HG03108 (cell line): Measurements from ENCODE around the gene LRP11.
"Not testable (repeated sequence)": the region's sequence is repeated elsewhere in the genome, so short reads cannot be mapped to it uniquely, and the experiment has no call there.

Experiments used
- ATAC-seq: cut with Tn5 transposase; IDR thresholded peaks from one replicate; pipeline ENCODE4 v1.9.1; 2021; ENCODE audit warnings: moderate library complexity; ENCODE audit not compliant: unreplicated experiment

The LRP11 gene

DNA sequence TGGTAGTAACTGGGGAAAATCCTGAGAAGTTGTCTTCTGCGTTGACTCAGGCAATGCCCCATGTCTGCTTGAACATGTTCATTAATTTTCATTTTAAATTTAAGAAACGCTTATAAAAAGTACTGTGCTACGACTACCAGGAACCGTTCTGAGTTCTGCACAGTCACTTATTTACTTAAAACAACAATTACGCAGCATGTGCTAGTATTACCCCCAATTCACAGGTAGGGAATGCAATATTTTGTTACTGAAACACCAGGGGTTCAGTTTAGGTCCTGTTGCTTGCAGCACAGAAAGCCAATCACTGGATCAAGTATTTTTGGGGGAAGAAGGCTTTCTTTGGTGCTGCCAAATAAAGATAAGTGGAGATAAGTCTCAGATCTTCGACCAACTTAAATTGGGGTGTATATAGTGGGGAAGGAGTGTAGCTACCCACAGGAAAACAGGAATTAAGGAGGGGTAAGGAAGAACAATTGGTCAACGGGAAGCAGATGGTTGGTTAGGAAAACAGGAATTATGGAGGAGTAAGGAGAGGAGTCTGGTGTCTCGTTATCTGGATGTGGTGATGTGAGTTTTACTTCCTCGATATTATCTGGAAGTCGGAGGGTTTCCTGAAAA lies 5.2 kb upstream of the LRP11 start:
- no peak for ATAC-seq

DNA sequence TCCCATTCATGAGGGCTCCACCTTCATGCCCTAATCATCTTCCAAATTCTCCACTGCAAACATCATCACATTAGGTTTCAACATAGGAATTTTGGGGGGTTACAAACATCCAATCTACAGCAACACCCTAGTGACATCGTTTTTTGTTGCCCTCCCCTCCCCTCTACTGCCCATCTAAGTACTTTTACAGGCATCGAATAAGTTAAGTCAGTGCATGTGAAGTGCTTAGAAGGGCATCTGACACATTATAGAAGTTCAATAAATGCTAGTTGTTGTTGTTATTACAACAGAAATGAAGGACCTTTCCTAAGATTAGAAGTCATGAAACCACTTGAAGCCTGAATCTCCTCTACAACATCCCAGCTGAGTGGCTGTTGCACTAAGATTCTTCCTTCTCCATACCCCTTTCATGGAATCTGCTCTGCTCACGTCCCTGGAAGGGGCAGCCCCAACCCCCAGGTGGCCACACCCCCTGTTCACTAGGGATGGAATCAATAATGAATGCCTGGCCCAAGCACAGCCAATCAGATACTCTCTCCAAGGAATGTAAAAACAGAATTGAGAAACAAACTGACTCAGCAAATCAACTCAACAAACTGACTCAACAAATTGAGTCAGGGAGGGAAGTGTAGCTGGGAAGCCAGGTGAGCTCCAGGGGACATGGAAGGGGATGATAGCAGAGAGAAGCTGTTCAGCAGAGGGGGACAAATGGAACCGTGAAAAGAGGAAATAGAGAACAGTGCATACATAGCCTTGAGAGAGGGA lies 3.9 kb upstream of the LRP11 start:
- ATAC-seq, result no peak

GRCh38 chr6:149864578-149865535 lies 698 bp upstream of the LRP11 start:
- ATAC-seq, result no peak

DNA sequence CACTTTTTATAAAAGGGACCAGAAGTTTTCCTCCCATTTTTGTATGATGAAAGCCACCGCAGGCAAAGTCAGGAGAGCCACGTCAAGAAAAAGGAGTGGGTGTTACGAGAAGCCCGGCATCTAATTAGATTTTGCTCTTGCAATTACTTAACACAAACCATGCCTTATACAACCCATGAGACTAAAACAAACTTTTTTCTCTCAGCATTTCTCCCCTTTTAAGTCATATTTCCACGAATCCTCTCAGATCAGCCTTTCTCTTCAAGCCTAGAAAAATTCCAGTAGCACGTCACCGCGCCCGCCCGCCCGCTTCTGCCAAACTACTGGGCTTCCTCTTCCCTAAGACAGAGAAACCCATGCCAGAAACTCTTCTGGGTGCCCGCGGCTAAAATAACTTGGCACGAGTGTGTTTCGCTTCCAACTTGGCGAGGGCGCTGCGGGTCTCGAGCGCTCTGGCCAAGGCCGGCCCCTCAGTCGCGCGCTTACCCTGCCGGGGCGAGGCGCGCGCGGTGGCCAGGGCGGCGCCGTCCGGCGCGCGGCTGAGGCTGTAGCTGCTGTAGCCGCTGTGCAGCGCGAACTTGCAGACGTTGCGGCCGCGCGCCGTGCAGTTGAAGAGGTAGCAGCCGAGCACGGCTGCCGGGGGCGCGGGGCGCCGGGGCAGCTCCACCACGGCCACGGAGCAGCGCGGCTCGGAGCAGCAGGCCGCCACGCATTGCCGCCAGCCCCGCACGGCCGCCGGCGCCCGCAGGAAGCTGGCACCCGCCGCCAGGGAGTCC lies 1.0 kb downstream of the LRP11 start:
- ATAC-seq, result peak; percentile 28

DNA sequence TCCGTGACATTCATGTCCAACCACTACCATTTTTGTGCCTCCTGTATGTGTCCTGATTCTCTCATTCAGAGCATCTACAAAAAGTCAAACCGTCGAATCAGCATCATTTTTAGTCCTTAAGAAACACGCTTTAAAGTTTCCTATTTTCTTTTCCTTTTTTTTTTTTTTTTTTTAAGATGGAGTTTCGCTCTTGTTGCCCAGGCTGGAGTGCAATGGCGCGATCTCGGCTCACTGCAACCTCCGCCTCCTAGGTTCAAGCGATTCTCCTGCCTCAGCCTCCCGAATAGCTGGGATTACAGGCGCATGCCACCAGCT lies 1.8 kb downstream of the LRP11 start:
- ATAC-seq, result not testable (repeated sequence)

DNA sequence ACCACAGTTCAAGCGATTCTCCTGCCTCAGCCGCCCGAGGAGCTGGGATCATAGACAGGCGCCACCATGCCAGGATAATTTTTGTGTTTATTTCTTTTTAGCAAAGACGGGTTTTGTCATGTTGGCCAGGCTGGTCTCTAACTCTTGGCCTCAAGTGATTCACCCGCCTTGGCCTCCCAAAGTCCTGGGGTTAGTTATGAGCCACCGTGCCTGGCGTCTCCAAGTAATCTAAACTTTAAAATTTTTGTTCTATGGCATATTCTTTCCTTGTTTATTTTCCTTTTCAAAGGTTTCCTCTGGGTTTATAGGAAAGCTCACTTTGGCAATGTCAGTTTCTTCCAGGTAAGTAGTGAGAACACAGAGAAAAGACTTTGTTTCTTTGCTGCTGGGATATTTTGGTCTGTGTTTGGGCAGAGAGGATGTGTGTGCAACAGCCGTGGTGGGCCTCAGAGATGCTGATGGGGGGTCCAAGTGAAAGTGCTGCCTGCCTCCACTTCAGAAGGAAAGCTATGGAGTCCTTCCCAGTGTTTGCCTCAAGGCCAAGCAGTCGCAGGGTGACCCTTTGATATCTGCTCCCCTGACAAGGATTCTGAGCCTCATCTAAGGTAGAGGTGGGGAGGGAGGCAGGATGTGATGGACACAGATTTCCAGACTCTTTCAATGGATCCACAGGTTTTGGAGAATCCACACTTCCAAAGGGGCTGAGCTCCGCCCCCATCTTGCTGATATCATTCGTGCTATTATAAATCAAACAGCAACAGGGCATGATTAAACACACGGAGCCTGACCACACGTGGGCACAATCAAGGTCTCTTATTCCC lies 2.3 kb downstream of the LRP11 start:
- no peak for ATAC-seq

GRCh38 chr6:149860834-149861602 lies 3.1 kb downstream of the LRP11 start:
- ATAC-seq, result no peak

DNA sequence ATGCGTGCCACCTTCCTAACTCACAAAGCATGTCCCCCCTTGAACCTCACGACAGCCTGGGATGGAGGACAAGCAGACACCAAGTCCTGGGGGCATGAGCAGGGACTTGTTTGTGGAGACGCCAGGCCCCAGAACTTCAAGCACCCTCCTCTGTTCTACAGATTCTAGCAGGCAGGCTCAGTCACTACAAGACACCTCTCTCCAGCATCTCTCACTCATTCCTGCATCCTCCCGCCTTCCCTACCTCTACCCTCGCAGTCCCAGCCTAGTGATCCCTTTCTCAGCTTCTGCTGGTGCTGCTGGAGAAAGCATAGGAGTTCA lies 3.7 kb downstream of the LRP11 start:
- no peak for ATAC-seq

DNA sequence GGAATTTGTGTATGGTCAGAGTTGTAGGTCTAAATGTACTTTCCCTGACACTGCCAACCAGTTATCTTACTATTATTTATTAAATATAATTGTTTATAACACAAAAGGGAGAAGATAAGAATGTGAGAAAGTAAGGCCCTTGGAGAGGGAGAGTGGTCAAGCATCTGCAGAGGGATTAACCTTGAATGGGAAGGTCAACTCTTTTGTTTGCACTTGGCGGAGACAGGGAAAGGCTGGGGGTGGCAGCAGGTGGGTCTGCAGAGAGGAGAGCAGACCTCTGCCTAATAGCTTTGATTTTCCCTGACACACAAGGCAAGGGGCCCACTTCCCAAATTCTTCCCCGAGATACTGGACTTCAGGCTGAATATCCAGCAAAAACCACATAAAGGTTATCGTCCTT lies 4.2 kb downstream of the LRP11 start:
- ATAC-seq, result no peak

DNA sequence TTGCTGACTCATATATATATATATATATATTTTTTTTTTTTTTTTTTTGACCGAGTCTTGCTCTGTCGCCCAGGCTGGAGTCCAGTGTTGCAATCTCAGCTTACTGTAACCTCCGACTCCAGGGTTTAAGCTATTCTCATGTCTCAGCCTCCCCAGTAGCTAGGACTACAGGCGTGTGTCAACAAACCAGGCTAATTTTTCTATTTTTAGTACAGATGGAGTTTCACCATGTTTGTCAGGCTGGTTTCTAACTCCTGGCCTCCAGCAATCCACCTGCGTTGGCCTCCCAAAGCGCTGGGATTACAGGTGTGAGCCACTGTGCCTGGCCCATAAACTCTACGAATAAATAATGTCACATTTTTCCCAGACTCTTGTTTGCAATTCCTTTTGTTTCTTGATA lies 4.8 kb downstream of the LRP11 start:
- no peak for ATAC-seq

DNA sequence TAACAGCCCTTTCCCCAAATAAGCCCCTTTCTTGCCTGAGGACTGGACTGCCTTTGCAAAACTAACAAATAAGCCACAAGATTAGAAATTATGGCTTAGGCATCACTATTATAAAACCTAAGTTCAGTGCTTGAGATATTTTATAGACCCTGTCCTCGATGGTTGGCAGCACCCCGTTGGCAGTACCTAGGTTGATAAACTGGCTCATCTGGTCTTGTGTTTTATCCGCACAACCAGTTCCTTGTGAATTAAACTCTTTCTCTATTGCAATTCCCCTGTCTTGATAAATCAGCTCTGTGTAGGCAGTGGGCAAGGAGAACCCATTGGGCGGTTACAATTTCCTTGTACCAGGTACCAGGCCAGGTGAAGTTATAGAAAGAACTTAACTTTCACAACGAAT lies 6.6 kb downstream of the LRP11 start:
- ATAC-seq, result no peak

GRCh38 chr6:149856256-149856994 lies 7.7 kb downstream of the LRP11 start:
- ATAC-seq, result no peak

GRCh38 chr6:149855741-149856140 lies 8.4 kb downstream of the LRP11 start:
- ATAC-seq, result no peak

- ATAC-seq, result no peak
Measured at GRCh38 chr6:149855040-149855654, 9.0 kb downstream of the LRP11 start.

- no peak for ATAC-seq
Measured at GRCh38 chr6:149854532-149854931, 9.6 kb downstream of the LRP11 start.

DNA sequence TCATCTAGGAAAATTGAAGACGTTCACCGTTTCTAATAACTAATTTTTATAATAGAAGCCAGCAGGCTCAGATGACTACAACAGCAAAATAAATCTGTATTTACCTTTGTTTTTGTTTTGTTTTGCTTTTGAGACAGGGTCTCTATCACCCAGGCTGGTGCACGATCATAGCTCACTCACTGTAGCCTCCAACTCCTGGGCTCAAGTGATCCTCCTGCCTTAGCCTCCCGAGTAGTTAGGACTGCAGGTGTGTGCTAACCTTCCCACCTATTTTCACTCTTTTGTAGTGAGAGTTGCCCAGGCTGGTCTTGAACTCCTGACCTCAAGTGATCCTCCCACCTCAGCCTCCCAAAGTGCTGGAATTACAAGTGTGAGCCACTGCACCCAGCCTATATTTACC lies 10.1 kb downstream of the LRP11 start:
- ATAC-seq, result not testable (repeated sequence)

DNA sequence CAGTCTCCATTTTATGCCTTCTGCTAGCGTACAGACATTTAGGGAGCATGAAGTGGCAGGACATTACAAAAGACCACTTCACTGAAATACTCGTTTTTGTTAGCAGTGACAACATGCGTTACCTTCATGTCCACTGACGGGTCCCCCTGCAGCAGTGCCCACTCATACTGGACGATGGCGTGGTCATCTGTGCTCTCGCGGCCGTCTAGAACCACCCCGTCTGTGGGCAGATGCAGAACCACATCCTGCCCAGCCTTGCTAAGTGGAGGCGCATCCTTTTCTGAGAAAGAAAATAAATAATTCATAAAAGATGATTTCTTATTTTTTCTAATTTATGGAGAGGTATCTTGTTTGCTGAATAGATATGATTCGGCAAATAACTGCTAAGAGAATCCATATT lies 11.3 kb downstream of the LRP11 start:
- ATAC-seq, result no peak

DNA sequence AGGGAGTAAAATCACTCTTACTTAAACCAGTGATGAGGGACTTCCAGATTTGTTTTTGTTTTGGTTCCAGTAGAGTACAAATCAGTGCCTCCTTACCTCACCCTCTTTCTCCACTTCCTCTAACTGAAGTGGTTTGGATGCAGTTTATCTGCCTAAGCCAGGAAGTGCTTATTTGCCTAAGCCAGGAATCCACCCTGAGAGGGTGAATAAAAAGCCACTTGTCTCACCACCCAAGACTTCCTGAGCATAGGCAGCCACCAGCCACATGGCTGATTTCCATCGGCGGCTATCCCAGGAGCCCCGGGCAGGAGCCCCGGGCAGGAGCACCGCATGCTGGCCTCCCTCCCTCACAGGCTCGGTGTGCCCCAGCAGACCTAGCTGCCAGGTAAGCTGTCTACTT lies 12.0 kb downstream of the LRP11 start:
- ATAC-seq, result peak; percentile 54
